ENCODE measurements around the gene KDM8.
A peak's percentile ranks its signal among the peaks of the same experiment; 100 is the strongest.

KDM8 gene

GRCh38 chr16:27229891-27230470 lies 26.7 kb downstream of the KDM8 start:
- no peak for TF ChIP-seq CTCF (IDR thresholded peaks at IDR 0.05; ENCODE audit: low read length, missing control alignments)
- no peak for DNase-seq (ENCODE audit: low read depth)
- H3K4me3 ChIP-seq (replicated peaks; ENCODE audit: low read depth, low read length): no peak overlapping the region

DNA sequence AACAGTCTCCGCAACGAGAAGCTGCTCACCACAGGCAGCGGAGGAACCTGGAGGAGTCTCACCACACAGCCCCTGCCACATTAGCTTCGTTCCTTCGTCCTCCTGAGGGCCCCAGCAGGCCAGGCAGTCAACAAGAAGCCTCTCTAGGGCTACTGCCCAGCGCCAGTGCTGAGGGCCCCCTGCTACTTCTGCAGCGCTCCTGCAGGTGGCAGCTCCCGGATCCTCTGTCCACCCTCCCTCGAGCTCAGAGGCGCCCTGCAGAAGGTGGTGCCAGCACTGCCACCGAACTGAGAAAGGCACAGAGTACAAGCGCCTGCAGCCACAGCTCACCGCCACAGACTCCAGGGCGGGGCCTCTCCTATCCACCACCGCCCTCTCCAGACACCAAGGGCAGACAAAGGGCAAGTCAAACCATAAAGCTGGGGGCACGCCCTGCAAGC lies 27.3 kb downstream of the KDM8 start:
- no peak overlapping the region for H3K4me3 ChIP-seq (replicated peaks; ENCODE audit: low read depth, low read length)
- no peak for DNase-seq (ENCODE audit: low read depth)
- no peak for TF ChIP-seq CTCF (IDR thresholded peaks at IDR 0.05; ENCODE audit: low read length, missing control alignments)

GRCh38 chr16:27231692-27232060 lies 28.4 kb downstream of the KDM8 start:
- no peak overlapping the region for H3K4me3 ChIP-seq (replicated peaks; ENCODE audit: low read depth, low read length)
- no peak for TF ChIP-seq CTCF (IDR thresholded peaks at IDR 0.05; ENCODE audit: low read length, missing control alignments)
- no peak for DNase-seq (ENCODE audit: low read depth)

GRCh38 chr16:27232061-27232900 lies 29.0 kb downstream of the KDM8 start:
- no peak overlapping the region for H3K4me3 ChIP-seq (replicated peaks; ENCODE audit: low read depth, low read length)
- TF ChIP-seq CTCF (IDR thresholded peaks at IDR 0.05; ENCODE audit: low read length, missing control alignments): no peak
- DNase-seq (ENCODE audit: low read depth): peak; percentile 36

DNA sequence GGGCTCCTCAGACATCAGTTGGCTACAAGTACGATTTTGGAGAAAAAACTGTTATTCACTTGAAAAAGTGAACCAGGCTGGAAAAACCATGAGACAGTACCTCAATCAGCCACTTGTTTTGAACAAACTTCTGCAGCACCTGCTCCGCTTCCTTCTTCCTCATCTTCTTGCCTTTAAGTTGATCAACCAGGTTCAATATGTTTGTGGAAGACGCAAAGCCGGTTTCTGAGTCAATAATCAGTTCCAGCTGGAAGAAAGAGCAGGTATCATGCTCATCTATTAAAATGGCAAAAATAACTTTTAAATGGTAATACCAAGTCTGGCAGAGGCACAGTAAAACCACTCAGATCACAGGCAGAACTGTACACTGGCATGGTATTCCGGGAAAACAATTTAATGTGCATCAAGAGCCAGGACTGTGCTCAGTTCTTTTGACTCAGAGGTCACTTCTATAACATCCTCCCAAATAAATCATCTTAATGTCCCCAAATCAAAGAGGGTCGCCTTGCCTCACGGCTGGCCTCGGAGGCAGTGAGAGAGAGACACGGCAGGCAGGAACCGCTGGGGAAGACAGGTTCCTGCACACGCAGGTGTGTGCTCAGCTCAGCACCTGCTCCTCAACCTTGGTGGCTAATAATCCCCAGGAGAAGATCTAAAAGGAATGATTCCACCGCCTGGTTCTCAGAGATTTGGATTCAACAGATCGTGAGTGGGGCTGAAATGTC lies 29.7 kb downstream of the KDM8 start:
- H3K4me3 ChIP-seq (replicated peaks; ENCODE audit: low read depth, low read length): no peak overlapping the region
- DNase-seq (ENCODE audit: low read depth): no peak
- no peak for TF ChIP-seq CTCF (IDR thresholded peaks at IDR 0.05; ENCODE audit: low read length, missing control alignments)

- no peak for DNase-seq (ENCODE audit: low read depth)
- TF ChIP-seq CTCF (IDR thresholded peaks at IDR 0.05; ENCODE audit: low read length, missing control alignments): no peak
- H3K4me3 ChIP-seq (replicated peaks; ENCODE audit: low read depth, low read length): no peak overlapping the region
Measured at GRCh38 chr16:27233731-27234130, 30.4 kb downstream of the KDM8 start.

Measured in fibroblast of pulmonary artery (primary cell).